Skin epidermis (tissue), 12 donors: Measurements from ENCODE around the gene RGS3.
"Not testable (repeated sequence)": the region's sequence is repeated elsewhere in the genome, so short reads cannot be mapped to it uniquely, and the experiment has no call there.

Experiments
- H3K27ac ChIP-seq, 21 experiments: fragments of 200-600 bp; sonication (generic) in 11 of 21; one replicate each; pipeline ENCODE4 v1.5.0; 2020; ENCODE audit warnings: mild to moderate bottlenecking in 3 of 21, inconsistent platforms in 2 of 21, moderate library complexity in 2 of 21
- H3K4me3 ChIP-seq, 7 experiments: fragments of 200-600 bp; sonication (generic) in 2 of 7; one replicate each; pipeline ENCODE4 v1.5.0; 2020; ENCODE audit warnings: inconsistent platforms in 2 of 7, mild to moderate bottlenecking in 2 of 7, moderate library complexity in 1 of 7

The RGS3 gene

DNA sequence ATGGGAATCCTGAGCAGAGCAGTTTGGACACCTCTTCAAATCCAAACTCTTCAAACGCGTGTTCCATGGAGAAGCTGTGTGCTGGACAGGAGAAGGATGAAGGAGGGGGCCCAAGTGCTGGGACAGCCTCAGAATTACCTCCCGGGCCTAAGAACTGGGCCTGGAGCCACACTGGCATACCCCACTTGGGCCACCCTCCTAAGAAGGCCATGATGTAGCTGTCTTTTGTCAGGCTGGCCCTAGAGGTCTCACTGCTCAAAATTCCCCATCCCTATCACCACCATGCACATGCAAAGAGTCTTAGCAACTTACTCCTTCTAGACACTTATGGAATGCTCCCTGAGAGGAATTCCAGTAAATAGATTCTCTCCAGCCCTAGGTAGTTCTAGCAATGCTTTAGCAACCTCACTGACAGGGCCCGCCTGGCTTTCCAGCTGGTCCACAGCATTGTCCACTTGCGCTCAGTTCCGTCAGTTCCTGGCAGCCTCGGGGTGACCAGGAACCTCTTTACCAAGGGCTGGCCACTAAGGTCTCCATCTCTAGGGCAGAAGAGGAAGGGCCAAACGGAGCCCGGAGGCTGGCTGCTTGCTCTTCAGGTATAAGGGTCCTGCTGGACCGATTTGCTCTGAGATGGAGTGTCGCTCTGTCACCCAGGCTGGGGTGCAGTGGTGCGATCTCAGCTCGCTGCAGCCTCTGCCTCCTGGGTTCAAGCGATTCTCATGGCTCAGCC lies 75.3 kb downstream of the RGS3 start:
- no peak overlapping the region for H3K4me3 ChIP-seq

GRCh38 chr9:113540466-113540865 lies 76.9 kb downstream of the RGS3 start:
- Histone ChIP-seq H3K27ac (no peak overlapping the region), H3K4me3 (no peak overlapping the region)

More for the DNA sequence above, 75.3 kb downstream of the RGS3 start:
- H3K27ac ChIP-seq, result no peak overlapping the region

DNA sequence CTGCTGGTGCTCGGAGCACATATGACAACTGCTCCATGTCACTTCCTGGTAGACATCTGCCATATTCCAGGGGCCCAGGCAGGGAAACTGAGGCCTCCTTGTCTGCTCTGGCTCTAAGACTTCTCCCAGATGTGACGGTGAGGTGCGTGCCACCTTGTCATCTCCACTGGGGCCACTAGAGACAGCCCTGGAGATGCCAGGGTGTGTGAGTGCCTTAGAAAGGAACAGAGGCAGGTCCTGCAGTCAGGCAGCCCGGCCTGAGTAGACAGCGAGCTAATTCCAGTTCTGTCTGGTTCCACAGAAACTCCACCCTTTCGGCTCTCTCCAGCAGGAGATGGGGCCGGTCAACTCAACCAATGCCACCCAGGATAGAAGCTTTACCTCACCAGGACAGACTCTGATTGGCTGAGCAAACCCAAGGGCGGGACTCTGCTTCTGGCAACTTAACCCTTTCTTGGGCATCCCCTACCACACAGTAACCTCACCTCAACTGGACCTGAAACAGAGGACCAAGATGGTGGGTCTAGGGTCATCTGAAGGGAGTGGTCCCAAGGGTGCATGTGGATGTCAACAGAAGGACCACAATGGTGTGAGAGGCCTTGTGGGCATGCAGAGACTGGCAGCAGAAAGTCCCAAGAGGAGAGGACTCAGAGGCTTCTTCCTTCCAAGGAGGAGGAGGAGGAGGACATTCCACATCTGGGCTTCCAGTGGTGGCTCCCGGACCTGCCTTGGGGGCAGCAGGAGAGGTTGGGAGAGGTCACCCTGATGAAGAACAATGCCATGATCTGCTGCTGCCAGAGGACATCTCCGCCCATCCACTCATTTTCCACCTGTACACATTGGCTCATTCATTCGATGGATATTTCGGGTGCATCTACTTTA lies 77.7 kb downstream of the RGS3 start:
- no peak overlapping the region for H3K4me3 ChIP-seq
- no peak overlapping the region for H3K27ac ChIP-seq

GRCh38 chr9:113542006-113542405 lies 78.5 kb downstream of the RGS3 start:
- H3K27ac ChIP-seq, result no peak overlapping the region
- no peak overlapping the region for H3K4me3 ChIP-seq

GRCh38 chr9:113542741-113543140 lies 79.2 kb downstream of the RGS3 start:
- no peak overlapping the region for H3K4me3 ChIP-seq
- H3K27ac ChIP-seq, result no peak overlapping the region

GRCh38 chr9:113543296-113543981 lies 79.9 kb downstream of the RGS3 start:
- Histone ChIP-seq H3K27ac (no peak overlapping the region), H3K4me3 (no peak overlapping the region)

DNA sequence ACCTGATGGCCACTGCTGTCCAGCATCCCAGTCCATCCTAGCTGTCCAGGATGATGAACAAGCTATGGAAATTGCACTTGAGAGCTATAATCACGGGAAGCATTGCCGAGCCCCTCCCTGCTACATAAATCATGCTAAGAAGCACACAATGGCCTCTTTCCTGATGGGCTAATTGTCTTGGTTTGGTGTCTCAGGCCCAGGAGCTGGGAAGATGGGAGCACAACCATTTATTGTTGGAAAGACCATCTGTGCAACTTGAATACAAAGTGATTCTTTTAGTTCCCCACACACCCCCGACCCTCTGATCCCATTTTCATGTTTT lies 80.4 kb downstream of the RGS3 start:
- H3K27ac ChIP-seq, result no peak overlapping the region
- no peak overlapping the region for H3K4me3 ChIP-seq

GRCh38 chr9:113545068-113545467 lies 81.5 kb downstream of the RGS3 start:
- no peak overlapping the region for H3K27ac ChIP-seq

GRCh38 chr9:113546566-113546965 lies 83.0 kb downstream of the RGS3 start:
- Histone ChIP-seq H3K4me3 (no peak overlapping the region), H3K27ac (peak overlapping the region in 1 of 21 experiments; percentile 11)

More at GRCh38 chr9:113545068-113545467, 81.5 kb downstream of the RGS3 start:
- H3K4me3 ChIP-seq, result no peak overlapping the region

- H3K4me3 ChIP-seq, result no peak overlapping the region
- H3K27ac ChIP-seq, result peak overlapping the region in 3 of 21 experiments; percentile 71 to 72 (median 71)
Measured at GRCh38 chr9:113547501-113547900, 84.0 kb downstream of the RGS3 start.

GRCh38 chr9:113548221-113549041 lies 84.9 kb downstream of the RGS3 start:
- H3K4me3 ChIP-seq, result no peak overlapping the region
- peak overlapping the region in 18 of 21 experiments; percentile 2 to 74 (median 50) for H3K27ac ChIP-seq

DNA sequence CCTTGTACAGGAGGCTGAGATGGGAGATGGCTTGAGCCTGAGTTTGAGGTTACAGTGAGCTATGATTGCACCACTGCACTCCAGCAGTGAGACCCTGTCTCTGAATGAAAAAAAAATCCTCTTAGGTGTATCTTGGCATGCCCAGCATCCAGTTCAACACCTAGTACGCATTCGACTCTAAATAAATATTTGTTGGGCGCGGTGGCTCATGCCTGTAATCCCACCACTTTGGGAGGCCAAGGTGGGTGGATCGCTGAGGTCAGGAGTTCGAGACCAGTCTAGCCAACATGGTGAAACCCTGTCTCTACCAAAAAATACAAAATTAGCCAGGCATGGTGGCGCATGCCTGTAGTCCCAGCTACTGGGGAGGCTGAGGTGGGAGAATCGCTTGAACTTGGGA lies 86.4 kb downstream of the RGS3 start:
- H3K27ac ChIP-seq, H3K4me3 ChIP-seq: not testable (repeated sequence)

GRCh38 chr9:113556877-113557593 lies 93.5 kb downstream of the RGS3 start:
- H3K27ac ChIP-seq, result peak overlapping the region in 1 of 21 experiments; percentile 9
- H3K4me3 ChIP-seq, result no peak overlapping the region

- H3K27ac ChIP-seq, result no peak overlapping the region
- no peak overlapping the region for H3K4me3 ChIP-seq
Measured at GRCh38 chr9:113558632-113559502, 95.3 kb downstream of the RGS3 start.

GRCh38 chr9:113559834-113560800 lies 96.6 kb downstream of the RGS3 start:
- H3K27ac ChIP-seq, result no peak overlapping the region
- H3K4me3 ChIP-seq, result no peak overlapping the region

DNA sequence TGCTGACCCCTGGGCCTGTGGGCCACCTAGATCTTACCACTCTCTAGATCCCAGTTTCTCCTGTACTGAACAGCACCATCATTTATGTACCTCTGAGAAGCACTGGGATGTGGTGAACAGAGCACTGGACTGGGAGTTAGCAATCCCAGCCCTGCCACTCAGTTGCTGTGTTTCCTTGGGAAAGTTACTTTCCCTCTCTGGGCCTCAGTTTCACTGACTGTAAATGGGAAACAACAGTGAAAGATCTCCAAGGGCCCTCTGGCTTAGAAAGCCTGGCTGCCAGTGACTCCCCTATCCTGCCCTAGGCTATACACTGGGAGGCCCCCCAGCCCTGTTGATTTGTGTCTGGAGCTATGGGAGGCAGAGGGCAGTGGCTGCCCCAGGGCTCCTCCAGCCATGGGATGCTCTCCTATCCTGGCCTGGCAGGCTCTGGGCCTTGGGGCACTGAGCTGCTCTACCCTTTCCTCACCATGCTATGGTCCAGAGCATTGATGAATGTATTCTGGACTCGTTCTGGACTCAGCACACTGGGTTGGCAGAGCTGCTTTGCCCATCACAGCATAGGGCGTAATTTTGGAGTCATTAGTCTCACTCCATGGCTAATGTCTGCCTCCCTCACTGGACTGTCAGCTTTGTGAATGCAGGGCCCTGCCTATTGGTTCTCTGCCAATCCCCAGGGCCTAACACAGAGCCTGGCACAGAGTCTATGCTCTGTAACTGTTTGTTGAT lies 99.3 kb downstream of the RGS3 start:
- H3K4me3 ChIP-seq, result no peak overlapping the region
- H3K27ac ChIP-seq, result peak overlapping the region in 1 of 21 experiments; percentile 26
